ENCODE measurements around the gene GNAI2. TPM values are rescaled to one million over a fixed set of nuclear protein-coding genes. Genes with fewer than 3 reads are reported as not detected.
"Not testable (repeated sequence)": the region's sequence is repeated elsewhere in the genome, so short reads cannot be mapped to it uniquely, and the experiment has no call there.

Gene GNAI2
- polyA plus RNA-seq, 1 donor from 2014 or later = 689 TPM

DNA sequence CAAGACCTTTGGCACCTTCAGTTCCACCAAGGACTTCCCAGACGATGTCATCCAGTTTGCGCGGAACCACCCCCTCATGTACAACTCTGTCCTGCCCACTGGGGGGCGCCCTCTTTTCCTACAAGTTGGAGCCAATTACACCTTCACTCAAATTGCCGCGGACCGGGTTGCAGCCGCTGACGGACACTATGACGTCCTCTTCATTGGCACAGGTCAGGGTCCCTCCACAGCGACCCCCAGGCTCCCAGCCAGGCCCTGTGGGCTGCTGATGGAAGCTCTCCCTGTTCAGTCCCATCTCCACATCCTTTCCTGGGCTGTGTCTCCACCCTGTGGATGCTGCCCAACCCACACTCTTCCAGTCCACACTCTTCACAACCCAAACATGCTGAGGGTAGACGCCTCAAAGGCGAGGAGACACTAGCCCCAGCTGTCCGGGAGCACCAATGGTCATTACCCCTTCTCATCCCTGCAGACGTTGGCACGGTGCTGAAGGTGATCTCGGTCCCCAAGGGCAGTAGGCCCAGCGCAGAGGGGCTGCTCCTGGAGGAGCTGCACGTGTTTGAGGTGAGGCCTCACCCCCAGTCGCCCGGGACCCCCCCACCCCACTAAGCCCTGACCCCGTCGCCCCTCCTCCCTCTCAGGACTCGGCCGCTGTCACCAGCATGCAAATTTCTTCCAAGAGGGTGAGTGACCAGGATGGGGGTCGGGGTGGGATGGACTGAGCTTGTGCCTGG lies 38.5 kb downstream of the GNAI2 start:
- Mint-ChIP-seq H3K4me1 (peaks cover 12 to 19% (median 16%) of the 10 kb centered on the region in 3 donors), H3K27me3 (peaks cover 31% of the 10 kb centered on the region), H3K4me3 (peak overlapping the region; percentile 47 to 82 (median 63)), H3K36me3 (no peaks in the 10 kb centered on the region), H3K9me3 (no peaks in the 10 kb centered on the region), H3K27ac (peak overlapping the region; percentile 16 to 92 (median 69))

DNA sequence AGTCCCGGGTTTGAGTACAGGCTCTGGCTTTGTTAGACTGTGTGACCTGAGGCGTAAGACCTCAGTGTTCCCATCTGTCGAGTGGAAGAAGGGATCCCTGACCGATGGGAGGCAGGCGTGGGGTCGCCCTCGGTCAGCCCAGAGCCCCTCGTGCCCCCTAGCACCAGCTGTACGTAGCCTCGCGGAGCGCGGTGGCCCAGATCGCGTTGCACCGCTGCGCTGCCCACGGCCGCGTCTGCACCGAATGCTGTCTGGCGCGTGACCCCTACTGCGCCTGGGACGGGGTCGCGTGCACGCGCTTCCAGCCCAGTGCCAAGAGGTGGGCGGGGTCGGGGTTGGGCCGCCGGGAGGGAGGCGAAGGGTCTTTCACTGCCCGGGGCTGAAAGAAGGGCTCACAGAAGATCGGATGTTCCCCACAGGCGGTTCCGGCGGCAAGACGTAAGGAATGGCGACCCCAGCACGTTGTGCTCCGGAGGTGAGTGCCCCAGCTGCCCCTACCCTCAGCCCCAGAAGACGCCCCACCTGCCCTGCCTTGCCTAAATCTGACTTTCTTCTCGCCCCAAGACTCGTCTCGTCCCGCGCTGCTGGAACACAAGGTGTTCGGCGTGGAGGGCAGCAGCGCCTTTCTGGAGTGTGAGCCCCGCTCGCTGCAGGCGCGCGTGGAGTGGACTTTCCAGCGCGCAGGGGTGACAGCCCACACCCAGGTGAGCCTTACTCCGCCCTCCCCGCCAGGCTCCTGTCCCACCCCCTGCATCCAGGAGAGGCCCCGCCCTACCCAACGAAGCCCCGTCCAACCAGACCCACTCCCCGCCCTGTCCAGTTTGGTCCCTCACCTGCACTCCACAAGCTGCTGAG lies 39.4 kb downstream of the GNAI2 start:
- H3K36me3 Mint-ChIP-seq = no peaks in the 10 kb centered on the region
- peaks cover 12 to 19% (median 16%) of the 10 kb centered on the region in 3 donors for H3K4me1 Mint-ChIP-seq
- H3K27ac Mint-ChIP-seq = peak overlapping the region in 1 of 3 donors; percentile 16
- H3K27me3 Mint-ChIP-seq = peaks cover 31% of the 10 kb centered on the region
- peak overlapping the region in 1 of 4 donors; percentile 23 for H3K4me3 Mint-ChIP-seq
- no peaks in the 10 kb centered on the region for H3K9me3 Mint-ChIP-seq

DNA sequence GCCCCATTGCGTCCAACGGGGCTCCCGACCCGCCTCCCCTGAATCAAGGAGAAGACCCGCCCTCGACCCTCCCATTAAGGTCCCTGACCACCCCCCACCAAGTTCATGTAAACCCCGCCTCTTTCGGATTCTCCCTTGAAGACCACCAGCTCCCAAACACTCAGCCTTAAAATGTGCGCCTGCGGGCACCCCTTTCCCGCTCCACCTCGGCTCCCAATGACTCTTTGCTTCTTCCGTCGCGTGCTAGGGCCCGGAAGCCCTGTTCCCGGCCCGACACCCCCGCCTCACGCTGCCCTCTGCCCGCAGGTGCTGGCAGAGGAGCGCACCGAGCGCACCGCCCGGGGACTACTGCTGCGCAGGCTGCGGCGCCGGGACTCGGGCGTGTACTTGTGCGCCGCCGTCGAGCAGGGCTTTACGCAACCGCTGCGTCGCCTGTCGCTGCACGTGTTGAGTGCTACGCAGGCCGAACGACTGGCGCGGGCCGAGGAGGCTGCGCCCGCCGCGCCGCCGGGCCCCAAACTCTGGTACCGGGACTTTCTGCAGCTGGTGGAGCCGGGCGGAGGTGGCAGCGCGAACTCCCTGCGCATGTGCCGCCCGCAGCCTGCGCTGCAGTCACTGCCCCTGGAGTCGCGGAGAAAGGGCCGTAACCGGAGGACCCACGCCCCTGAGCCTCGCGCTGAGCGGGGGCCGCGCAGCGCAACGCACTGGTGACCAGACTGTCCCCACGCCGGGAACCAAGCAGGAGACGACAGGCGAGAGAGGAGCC lies 40.2 kb downstream of the GNAI2 start:
- H3K27me3 Mint-ChIP-seq = peaks cover 31% of the 10 kb centered on the region
- H3K4me1 Mint-ChIP-seq = peaks cover 12 to 19% (median 16%) of the 10 kb centered on the region in 3 donors
- H3K27ac Mint-ChIP-seq = peak overlapping the region in 1 of 3 donors; percentile 23
- H3K36me3 Mint-ChIP-seq = no peaks in the 10 kb centered on the region
- no peaks in the 10 kb centered on the region for H3K9me3 Mint-ChIP-seq
- peak overlapping the region in 2 of 4 donors; percentile 24 to 57 for H3K4me3 Mint-ChIP-seq

DNA sequence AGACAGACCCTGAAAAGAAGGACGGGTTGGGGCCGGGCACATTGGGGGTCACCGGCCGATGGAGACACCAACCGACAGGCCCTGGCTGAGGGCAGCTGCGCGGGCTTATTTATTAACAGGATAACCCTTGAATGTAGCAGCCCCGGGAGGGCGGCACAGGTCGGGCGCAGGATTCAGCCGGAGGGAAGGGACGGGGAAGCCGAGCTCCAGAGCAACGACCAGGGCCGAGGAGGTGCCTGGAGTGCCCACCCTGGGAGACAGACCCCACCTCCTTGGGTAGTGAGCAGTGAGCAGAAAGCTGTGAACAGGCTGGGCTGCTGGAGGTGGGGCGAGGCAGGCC lies 40.7 kb downstream of the GNAI2 start:
- H3K4me3 Mint-ChIP-seq = no peak overlapping the region

DNA sequence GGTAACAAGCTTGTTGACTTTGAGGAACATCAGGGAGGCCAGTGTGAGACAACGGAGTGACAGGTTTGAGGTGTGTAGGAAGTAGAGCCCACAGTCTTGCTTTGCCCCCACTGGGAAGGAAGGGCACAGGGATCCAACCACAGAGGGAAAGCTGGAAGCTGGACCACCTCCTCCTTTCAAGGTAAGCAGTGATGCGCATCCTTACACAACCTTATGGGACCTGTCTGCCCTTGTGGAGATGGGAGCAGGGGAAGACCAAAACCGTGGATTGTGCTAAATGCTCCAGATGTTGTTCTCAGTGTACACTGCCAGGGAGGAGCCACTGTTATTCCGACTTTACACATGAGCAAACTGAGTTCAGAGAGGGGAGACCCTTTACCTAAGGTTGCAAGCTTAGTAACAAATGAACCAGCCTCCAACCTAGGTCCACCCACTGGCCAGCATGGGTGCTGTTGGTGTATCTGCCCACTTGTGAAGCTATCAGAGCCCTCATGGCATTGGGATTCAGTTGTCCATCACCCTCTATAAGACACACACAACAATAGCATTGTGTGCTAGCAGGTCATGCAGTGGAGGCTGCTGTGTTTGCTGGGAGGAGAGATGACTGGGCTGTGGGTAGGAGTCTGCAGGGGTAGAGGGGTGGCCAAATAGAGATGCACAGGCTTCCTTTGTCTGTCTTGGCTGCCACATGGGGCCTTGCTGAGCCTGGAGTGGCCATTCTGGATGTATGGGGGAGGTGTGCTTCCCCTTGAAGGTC lies 42.3 kb downstream of the GNAI2 start:
- Mint-ChIP-seq H3K27me3 (peaks cover 27% of the 10 kb centered on the region), H3K27ac (peak overlapping the region in 2 of 3 donors; percentile 58 to 78), H3K4me3 (no peak overlapping the region), H3K4me1 (peaks cover 6 to 11% (median 9%) of the 10 kb centered on the region in 3 donors), H3K9me3 (no peaks in the 10 kb centered on the region), H3K36me3 (no peaks in the 10 kb centered on the region)

More for the DNA sequence above, 40.7 kb downstream of the GNAI2 start:
- Mint-ChIP-seq H3K27me3 (peaks cover 31% of the 10 kb centered on the region), H3K36me3 (no peaks in the 10 kb centered on the region), H3K4me1 (peaks cover 12 to 19% (median 16%) of the 10 kb centered on the region in 3 donors), H3K27ac (no peak overlapping the region), H3K9me3 (no peaks in the 10 kb centered on the region)

DNA sequence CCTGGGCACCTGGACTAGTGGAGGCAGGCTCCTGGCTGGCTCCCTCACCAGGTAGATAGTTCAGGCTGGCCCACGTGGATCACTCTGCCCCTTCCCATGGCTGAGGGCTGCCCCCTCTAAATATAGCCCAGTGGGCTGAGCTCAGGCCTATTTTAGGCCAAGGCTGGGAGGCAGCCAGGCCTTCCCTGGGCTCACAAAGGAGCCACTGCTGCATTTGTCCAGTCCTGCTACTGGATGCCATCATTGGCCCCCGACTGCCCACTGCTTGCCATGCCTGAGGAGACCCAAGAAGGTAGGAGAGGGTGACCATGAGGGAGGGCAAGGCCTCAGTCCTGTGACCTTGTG lies 42.8 kb downstream of the GNAI2 start, which contains the start of gene LSMEM2:
Gene LSMEM2 (plus strand): TSS at position 208 of the 345 bp plus-strand sequence. CDS start 27 bp downstream, at position 235.
- no peaks in the 10 kb centered on the region for H3K9me3 Mint-ChIP-seq
- no peak within 1 kb of the TSS for H3K4me3 Mint-ChIP-seq
- H3K27me3 Mint-ChIP-seq = peaks cover 25% of the 10 kb centered on the region
- no peaks in the 10 kb centered on the region for H3K36me3 Mint-ChIP-seq
- peak within 1 kb of the TSS in 2 of 3 donors; percentile 58 to 78 for H3K27ac Mint-ChIP-seq
- H3K4me1 Mint-ChIP-seq = peaks cover 6 to 11% (median 8%) of the 10 kb centered on the region in 3 donors

DNA sequence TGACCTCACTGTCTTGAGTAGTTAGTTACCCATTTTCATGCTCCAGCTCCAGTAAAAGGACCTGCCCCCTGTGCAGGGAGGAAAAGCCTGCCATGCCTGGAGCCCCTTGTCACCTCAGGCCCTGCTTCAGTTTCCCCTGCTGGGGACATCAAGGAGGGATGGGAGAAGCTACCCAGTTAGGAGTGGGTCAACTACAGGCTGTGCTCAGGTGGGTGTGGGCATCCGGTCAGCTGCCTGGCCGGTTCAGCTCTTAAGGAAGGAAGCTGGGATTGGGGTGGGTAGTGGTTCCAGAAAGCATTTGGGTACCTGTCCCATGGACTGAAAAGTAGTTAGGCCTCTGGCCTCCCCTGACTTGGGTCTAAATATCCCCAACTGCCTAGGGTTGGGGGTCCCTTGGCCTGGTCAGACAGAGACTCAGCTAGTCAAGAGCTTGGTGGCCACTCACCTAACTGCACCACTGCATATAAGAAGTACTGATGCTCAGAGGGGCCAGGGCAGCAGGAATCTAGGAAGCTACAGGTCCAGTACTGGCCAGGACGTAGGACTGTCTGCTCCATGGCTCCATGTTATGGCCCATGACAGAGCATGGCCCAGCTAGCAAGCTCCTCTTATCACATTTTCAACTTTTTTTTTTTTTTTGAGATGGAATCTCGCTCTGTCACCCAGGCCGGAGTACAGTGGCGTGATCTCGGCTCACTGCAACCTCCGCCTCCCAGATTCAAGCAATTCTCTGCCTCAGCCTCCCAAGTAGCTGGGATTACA lies 43.4 kb downstream of the GNAI2 start:
- Mint-ChIP-seq H3K4me1 (peaks cover 1 to 7% (median 4%) of the 10 kb centered on the region in 3 donors), H3K9me3 (no peaks in the 10 kb centered on the region), H3K36me3 (no peaks in the 10 kb centered on the region), H3K27me3 (peaks cover 20% of the 10 kb centered on the region), H3K4me3 (no peak overlapping the region), H3K27ac (no peak overlapping the region)

DNA sequence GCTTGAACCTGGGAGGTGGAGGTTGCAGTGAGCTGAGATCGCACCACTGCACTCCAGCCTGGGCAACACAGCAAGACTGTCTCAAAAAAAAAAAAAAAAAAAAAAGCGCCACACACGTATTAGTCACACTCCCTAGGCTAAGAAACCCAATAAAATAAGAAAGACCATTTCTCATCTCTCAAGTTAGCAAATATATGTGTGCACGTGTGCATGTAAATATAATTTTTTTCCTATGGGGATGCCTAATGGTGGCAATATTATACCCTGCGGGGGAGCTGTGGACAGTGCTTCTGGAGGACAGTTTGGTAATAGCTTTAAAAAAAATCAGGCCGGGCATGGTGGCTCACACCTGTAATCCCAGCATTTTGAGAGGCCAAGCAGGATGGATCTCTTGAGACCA lies 48.1 kb downstream of the GNAI2 start:
- not testable (repeated sequence) for H3K4me1 Mint-ChIP-seq, H3K27me3 Mint-ChIP-seq, H3K36me3 Mint-ChIP-seq, H3K4me3 Mint-ChIP-seq, H3K9me3 Mint-ChIP-seq
- peak overlapping the region in 1 of 3 donors; percentile 16 for H3K27ac Mint-ChIP-seq

DNA sequence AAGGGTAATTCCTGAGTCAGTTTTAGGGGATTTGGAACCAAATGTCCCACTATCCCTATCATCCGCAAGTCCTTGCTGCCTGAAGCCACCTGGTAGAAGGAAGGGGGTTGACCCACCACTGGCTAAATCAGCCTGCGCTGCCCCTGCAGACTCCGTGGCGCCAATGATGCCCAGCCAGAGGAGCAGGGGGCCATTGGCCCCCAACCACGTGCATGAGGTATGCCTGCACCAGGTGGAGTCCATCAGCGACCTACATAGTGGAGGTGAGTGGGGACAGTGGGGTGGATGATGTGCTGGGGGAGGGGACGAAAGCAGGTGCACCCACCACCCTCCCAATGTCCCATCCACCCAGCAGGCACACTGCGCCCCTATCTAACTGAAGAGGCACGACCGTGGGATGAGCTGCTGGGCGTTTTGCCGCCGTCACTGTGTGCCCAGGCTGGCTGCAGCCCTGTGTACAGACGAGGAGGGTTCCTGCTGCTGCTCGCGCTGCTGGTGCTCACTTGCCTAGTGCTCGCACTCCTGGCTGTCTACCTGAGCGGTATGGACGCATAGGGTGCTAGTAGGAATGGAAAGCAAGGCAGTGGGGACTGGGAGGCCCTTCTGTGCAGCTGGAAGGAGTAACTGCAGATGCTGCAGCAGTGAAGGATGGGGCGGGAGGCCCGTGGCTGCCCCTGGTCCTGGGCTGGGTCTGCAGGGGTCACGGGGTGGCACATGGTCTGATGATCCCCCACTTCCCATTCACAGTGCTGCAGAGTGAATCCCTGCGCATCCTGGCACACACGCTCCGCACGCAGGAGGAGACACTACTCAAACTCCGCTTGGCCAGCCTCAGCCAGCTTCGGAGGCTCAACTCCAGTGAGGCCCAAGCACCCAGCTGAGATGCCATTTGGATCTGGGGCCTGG lies 50.6 kb downstream of the GNAI2 start:
- no peak overlapping the region for H3K4me3 Mint-ChIP-seq
- peaks cover 4% of the 10 kb centered on the region for H3K36me3 Mint-ChIP-seq
- H3K4me1 Mint-ChIP-seq = peaks cover 4 to 5% (median 4%) of the 10 kb centered on the region in 3 donors
- H3K27me3 Mint-ChIP-seq = no peaks in the 10 kb centered on the region
- H3K9me3 Mint-ChIP-seq = no peaks in the 10 kb centered on the region
- no peak overlapping the region for H3K27ac Mint-ChIP-seq

DNA sequence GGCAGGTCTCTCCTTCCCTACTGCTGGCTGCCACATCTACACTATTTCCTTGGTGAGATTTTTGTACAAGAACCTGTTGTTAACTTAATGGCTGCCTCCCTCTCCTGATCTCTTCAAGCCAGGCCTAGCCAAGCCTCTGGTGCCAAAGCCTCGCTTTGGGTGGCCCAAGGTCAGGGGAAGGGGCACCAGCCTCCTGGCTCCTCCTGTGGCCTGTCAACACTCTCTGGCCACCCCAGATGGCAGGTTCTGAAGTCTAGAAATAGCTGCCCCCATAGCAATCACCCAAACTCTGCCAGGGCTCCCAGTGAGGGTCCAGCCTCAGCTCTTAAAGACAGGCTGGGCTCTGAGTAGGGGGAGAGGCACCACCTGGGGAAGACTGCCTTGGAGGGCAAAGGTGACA lies 51.3 kb downstream of the GNAI2 start:
- peaks cover 4% of the 10 kb centered on the region for H3K36me3 Mint-ChIP-seq
- H3K4me1 Mint-ChIP-seq = peaks cover 5% of the 10 kb centered on the region in 3 donors
- H3K4me3 Mint-ChIP-seq = no peak overlapping the region
- H3K27me3 Mint-ChIP-seq = no peaks in the 10 kb centered on the region
- no peaks in the 10 kb centered on the region for H3K9me3 Mint-ChIP-seq
- H3K27ac Mint-ChIP-seq = no peak overlapping the region

DNA sequence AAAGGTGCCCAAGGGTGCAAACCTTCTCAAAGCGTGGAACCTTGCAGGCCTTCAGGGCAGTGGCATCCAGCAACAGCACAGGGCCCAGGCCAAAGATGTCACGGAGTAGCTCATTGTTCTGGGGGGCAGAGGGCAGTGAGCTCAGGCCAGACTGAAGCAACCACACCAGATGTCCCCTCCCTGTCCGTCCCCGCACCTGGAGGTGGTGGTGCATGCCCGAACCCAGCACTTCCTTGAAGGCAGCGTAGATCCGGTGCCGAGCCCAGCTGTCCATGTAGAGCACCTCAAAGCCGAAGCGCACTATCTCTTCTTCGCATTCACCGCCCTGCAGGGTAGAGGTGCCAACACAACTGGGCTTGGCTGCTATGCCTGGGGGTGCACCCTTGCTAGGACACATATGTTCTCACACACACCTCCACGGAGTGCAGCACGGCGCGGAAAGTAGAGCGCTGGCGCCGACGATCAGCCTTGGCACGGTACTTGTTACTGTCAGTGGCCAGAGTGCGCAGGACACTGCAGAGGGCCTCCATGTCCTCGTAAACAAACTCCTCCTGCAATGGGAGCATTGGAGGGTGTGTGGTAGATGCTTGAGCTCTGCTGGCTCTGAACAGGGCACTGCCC lies 52.5 kb downstream of the GNAI2 start:
- Mint-ChIP-seq H3K36me3 (peaks cover 4% of the 10 kb centered on the region), H3K9me3 (no peaks in the 10 kb centered on the region), H3K4me3 (peak overlapping the region in 1 of 4 donors; percentile 68), H3K27ac (peak overlapping the region in 2 of 3 donors; percentile 35 to 42), H3K27me3 (no peaks in the 10 kb centered on the region), H3K4me1 (peaks cover 9 to 14% (median 10%) of the 10 kb centered on the region in 3 donors)

DNA sequence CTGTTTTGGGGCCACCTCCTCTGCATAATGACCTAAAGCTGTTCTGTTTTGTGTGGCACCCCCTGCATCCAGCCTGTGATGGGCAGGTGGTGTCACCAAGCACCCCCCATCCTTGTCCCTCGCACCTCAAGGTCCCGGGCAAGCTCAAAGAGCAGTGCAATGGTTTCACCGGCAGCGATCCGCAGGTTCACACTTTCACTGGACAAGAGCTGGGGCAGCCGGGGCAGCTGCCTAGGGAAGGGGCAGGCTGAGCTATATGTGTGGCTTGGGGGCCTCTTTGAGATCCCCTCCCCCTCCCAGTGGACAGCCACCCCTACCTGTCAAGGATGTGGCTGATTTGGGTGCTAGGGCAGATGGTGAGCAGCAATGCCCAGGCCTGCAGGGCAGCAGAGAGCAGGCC lies 53.1 kb downstream of the GNAI2 start:
- peak overlapping the region in 2 of 4 donors; percentile 67 to 68 for H3K4me3 Mint-ChIP-seq
- H3K4me1 Mint-ChIP-seq = peaks cover 9 to 14% (median 10%) of the 10 kb centered on the region in 3 donors
- peak overlapping the region in 1 of 3 donors; percentile 60 for H3K27ac Mint-ChIP-seq
- no peaks in the 10 kb centered on the region for H3K9me3 Mint-ChIP-seq
- no peaks in the 10 kb centered on the region for H3K27me3 Mint-ChIP-seq
- peaks cover 4% of the 10 kb centered on the region for H3K36me3 Mint-ChIP-seq

Data from IgD-negative memory B cell (primary cell).